RCC 7860 (cell line): ENCODE measurements around the gene LRMDA.

ENCODE experiments used
- DNase-seq: peaks from one replicate; pipeline ENCODE4 v3.0.0-alpha.2; 2015; ENCODE audit warnings: low spot score
- FAIRE-seq: peaks from 2 replicates; lab custom pipeline; 2012; peaks lifted over from hg19 to GRCh38; lab: Jason Lieb, UNC

The LRMDA gene

DNA sequence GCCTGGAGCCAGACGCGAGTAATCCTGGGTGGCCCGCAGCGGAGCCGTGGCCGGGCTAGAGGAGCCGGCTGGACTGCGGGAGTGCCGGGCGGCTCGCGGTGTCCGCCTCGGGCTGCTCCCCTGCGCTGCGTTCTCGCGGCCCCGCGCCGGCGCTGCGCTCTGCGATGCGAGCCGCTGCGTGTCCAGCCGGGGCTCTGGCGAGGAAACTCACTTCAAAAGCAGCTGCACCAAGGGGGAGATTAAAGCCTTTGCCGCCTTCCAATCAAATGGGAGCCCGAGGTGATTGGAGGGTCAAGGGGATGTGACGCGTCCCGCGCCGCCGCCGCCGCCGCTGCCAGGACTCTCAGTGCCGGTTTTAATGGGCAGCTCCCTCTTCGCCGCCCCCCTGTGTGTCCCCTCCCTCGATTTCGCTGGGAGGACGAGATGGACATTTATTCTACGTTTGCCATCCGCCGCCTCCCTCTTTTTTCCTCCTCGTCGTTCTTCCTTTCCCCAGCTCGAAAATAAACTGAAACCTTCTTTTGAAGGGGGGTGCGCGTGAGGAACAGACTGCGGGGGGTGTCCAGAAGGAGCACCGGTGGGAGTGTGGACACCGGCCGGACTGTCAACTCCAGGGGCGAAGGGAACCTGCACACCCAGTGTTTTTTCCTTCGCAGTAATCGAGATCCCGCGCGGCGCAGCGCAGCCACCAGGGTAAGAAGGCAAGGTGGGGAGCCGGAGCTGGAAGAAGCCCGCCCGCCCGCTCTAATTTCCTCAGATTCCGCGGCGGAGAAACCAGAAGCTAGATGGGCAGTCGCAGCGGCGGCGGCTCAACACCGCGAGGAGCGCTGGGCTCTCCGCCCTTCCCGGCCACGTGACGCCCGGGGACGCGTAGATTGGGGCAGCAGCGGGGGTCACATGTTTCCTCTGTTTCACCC, 29.6 kb upstream of the LRMDA start, which contains the start of gene ZNF503:
TSS of gene ZNF503 (minus strand) at position 196 of the 917 bp plus-strand sequence. CDS start 345 bp downstream, outside the sequence.
- peak; percentile 89 for FAIRE-seq

GRCh38 chr10:75402486-75403143, 28.8 kb upstream of the LRMDA start:
- DNase-seq = peak; percentile 36

More for the DNA sequence above, 29.6 kb upstream of the LRMDA start, which contains the start of gene ZNF503:
- DNase-seq = peak; percentile 92

DNA sequence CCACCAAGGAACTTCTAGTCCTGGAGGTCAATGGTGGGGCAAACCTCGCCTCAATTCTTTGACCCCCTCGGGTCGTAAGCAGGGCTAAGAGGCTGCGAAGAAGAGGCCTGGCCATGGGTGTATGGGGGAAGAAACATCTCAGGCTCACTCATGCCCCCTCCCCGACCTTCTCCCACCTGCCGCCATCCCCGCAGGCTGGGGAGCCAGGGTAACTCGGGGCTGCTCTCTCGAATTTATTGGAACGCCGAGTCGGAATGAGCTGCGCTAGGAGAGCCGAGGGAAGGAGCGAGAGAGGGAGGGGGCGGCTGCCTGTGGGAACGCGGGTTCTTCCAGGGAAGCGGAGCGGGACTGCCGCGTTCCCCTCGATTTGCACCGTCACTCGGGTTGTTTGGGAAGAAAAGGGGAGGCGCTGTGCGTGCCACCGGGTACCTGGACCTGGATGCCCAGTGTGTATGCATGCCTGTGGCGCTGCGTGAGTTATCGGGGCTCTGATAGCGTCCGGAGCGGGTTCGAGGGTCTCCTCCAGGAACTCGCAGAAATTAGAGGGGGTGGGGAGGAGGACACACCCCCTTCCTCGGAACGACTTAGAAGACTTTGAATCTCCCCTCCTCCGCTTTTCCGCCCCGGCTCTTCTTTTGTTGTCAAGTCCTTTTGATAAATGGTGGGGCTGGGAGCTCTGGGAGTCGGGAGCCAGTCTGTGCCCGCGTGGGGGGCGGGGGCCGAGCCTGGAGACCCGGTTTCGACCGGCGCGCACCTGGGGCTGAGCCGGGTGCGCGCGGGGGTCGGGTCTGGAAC, 28.1 kb upstream of the LRMDA start:
- DNase-seq (peak; percentile 7), FAIRE-seq (no peak)

More at GRCh38 chr10:75402486-75403143, 28.8 kb upstream of the LRMDA start:
- no peak for FAIRE-seq

- DNase-seq (peak; percentile 14), FAIRE-seq (no peak)
These were observed 27.2 kb upstream of the LRMDA start for GRCh38 chr10:75403939-75404814.

DNA sequence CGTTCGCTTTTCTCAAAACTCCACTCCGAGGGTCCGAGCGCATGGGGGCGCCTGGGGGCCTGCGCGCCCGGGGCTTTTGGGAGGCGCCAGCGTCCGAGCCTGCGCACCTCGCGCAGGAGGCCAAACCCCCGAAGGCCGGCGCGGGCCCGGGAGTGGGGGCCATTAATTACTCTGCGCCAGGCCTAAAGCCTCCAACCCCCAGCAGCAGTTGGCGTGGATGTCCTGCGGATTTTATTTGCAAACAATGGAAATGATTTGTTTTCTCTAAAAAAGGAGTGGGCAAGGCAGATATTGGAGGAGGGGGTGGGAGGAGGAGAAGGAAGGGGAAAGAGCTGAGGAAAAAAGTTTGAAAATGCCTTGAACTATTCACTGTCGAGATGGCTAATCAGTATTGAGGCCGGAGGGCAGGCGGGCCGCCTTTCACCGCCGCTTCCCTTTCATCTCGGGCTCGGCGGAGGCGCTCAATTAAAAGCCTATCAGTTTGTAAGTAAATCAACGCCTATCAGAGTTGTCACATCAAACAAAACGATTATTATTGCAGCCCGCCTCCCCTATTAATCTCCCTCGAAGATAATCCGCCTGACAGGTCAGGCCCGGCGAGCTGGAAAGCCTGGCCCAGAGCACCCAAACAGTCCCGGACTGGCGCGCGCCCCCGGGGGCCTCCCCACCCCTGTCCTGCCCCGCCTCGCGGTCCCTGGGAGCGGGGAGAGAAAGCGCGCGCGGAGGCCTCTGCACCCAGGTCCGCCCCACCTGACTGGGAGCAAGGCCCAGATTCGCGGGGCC, 26.4 kb upstream of the LRMDA start:
- DNase-seq (no peak), FAIRE-seq (no peak)

GRCh38 chr10:75405598-75406461, 25.6 kb upstream of the LRMDA start:
- DNase-seq (no peak), FAIRE-seq (no peak)

DNA sequence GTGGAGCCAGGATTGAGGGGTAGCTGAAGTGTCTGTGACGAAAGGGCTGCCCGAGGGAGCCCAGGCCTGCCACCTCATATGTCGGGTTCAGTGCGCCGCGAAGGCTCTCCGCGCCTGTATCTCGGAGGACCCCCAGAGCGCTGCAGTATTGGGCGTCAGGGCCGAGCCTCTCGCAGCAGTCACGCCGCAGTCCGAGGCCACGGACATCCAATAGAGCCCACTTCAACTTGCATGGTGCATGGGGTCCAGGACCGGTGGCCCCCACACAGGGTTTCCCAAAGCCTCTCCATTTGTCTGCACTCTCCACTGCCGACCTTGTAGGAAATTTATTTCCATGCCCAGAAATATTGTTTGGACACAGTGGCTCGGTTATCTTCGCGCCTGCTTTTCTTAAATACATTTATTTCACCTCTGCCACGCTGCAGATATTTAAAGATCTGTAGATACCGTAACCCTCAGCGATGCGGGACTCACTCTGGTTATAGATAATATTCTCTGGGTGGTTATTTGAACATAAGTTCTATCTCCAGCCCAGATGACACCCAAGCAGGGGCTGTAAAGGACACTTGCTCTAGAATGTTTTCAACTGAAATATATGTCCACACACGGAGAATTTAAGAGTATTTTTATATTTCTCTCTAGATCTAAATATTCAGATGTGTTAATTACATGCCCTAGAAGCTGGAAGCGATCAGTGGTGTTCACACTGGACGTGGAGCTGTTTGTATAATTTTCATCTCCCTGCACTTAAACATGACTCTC, 24.8 kb upstream of the LRMDA start:
- FAIRE-seq (no peak), DNase-seq (no peak)

- FAIRE-seq = no peak
- DNase-seq = no peak
These were observed 24.2 kb upstream of the LRMDA start for GRCh38 chr10:75407224-75407712.

DNA sequence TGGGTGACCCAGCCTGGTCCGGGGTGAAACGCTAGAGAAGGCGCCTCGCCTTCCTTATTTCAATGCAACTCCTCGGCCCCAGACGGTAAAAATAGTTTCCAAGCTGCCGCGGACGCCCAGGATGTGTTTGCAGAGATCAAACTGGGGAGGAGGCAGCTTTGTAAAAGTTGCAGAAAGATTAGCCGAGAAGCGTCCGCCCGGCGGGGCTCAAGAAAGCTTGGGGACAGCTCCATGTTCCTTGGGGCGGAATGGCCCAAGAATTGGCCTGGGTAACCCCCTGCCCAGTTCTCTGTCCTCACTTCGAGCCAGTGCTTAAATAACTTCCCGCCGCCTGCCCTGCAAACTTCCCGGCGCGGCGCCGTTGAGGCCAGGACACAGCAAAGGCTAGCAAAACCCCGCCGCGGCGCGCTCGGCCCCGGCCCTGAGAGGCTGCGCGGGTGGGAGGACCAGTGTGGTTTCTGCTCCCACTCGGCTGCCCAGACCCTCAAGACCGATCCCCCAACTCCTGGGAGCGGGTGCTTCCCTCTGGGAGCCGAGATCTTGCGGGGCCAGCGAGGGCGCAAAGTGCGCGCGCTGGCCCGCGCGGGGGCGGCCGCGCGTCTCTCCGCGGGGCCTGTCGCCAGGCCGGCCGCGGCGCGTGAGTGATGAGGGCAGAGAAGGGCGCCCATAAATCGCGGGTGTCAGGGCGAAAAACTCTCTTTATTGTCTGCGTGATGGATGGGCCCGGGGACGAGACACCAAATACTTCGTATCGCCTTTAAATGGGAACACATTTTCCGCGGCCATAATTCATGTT, 23.5 kb upstream of the LRMDA start:
- no peak for DNase-seq

GRCh38 chr10:75408509-75408875, 22.9 kb upstream of the LRMDA start:
- FAIRE-seq = no peak
- no peak for DNase-seq

More for the DNA sequence above, 23.5 kb upstream of the LRMDA start:
- FAIRE-seq = no peak

DNA sequence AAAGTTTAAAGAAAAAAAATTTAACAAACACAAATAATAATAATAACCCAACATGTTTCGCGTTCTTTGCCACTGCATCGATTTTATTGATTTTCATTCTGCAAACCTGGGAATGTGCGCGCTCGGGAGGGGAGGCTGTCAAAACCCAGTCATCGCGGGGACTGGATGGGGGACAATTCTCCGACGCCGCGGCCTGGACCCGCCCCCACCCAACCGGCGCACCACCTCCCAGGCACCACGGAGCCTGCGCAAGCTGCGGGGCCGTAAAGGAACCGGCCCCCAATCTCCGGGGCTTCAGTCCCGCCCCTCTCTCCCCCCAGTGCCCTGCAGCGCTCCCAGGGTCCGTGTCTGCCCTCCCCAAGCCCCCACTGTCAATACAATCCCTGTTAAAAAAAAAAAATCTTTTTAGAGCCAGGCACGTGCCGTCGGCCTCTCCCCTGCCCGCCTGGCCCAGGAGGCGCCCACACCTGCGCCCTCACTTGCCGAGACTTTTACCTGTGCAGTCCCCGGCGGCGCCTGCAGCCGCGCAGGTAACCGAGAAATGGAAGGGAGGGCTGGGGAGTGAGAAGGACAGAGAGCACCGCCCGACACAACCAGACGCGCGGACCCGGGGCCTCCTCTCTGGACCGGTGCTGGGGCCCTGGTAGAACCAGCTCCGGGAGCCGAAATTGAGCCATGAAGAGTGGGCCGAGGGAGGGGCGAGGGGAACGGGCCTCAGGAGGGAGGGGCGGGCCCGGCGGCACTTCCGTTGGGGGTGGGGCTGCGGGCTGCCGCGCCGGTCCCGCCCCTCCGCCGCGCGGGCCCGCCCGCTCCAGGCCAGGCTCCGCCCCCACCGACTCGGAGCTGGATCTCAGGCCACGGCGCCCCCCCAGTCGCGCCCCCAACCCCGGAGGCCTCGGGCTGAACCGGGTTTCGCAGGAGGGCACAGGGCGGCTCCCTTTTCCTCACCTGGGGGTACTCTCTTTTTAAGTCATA, 22.2 kb upstream of the LRMDA start:
- FAIRE-seq (no peak), DNase-seq (no peak)

DNA sequence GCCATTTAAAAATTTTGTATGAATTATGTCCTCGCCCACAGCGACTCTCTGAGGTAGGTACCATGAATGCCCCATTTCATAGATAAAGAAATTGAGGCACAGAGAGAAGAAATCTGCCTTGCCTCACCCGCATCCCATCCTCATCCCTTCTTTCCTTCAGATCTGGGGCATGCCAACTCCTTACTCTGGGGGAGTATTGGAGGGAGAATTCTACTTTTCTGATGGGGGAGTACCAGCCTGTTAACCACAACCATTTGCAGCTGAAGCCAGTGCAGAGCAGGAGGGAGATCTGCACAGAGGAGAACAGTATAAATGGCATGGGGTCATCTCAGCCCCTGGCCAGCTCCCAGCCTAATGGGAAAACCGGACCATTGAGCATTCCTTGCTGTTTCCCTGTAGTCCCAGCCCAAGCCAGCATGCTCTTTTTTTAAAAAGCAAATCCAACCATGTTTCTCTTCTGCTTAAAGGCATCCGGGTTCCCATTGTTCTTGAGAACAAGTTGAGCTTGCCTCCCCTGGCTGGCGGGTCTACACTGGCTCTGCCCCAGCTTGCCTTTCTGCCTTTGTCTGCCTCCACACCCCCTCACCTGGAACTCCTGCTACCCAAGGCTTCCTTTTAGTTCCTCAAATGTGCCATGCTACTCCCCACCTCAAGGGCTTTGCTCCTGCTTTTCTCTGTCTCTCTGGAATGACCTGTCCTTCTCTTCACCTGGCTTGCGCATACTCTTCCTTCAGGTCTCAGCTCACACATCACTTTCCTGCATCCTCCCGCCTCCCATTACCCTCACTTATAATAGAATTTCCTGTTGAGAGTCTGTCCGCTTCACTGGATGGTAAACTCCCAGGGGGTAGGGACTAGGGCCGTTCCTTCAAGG, 21.1 kb upstream of the LRMDA start:
- no peak for DNase-seq
- FAIRE-seq = no peak

DNA sequence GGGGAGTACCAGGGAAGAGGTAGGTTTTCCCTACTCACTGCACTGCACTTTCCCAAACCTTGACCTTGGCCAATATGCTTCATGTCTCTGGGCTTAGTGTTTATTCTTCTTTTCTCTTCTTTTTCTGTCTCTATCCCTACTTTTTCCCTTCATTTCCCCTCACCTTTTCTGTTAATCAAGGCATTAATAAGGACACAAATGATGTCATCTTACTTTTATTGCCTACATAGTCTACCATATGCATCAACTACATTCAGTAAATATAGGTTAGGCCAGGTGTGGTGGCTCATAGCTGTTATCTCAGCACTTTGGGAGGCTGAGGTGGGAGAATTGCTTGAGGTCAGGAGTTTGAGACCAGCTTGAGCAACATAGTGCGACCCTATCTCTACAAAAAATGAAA, 16.9 kb upstream of the LRMDA start:
- no peak for DNase-seq
- no peak for FAIRE-seq

DNA sequence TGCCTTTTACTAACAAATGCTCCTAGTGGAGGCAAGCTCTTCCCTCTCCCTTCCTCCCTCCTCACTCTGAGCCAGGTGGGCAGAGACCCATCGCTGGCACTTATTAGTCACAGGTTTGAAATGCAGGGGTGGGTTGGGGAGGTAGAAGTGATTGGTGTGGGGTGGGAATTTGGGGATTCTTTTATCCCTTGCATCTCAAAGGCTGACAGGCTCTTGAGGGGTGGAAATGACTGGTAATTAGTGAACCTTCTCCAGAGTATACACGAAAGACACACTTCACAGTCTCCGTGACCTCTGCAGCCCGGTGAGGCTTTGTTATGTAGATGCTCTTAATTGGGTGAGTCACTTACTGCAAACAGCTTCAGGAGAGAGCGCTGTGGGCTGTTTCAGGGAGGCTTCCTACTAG, 13.9 kb upstream of the LRMDA start:
- no peak for DNase-seq
- no peak for FAIRE-seq

GRCh38 chr10:75418293-75418692, 13.1 kb upstream of the LRMDA start:
- DNase-seq (no peak), FAIRE-seq (no peak)
